AG04450 (cell line): ENCODE measurements around the gene GTPBP3. TPM values are rescaled to one million over a fixed set of nuclear protein-coding genes. Genes with fewer than 3 reads are reported as not detected.

ENCODE experiments used
- CTCF ChIA-PET: fragments of 300-600, 350-600 bp; formaldehyde crosslinking; extraction: SDS; loops from one replicate; lab custom pipeline; 2022; ENCODE audit warnings: antibody characterized with exemption, inconsistent platforms; lab: Charles Lee
- POLR2A ChIA-PET: fragments of 350-600 bp; formaldehyde crosslinking; extraction: SDS; loops from one replicate; lab custom pipeline; 2021; ENCODE audit warnings: antibody characterized with exemption, inconsistent platforms; lab: Yijun Ruan, JAX
- DNase-seq: peaks from one replicate; pipeline ENCODE4 v3.0.0-alpha.2; 2011; ENCODE audit warnings: low read depth, low spot score
- H3K27ac ChIP-seq: one replicate; pipeline ENCODE4 v1.5.1; 2012; ENCODE audit warnings: low read depth, low read length, control low read depth
- H3K27me3 ChIP-seq: one replicate; pipeline ENCODE4 v1.6.0; 2012; ENCODE audit warnings: low read length; ENCODE audit not compliant: control insufficient read depth, insufficient read depth
- H3K4me3 ChIP-seq: 2 replicates; pipeline ENCODE4 v1.5.1; 2011; ENCODE audit warnings: mild to moderate bottlenecking, low read depth, low read length, control low read depth
- H3K9me3 ChIP-seq: 2 replicates; pipeline ENCODE4 v1.5.1; 2012; ENCODE audit warnings: low read length; ENCODE audit not compliant: control insufficient read depth, insufficient read depth
- CTCF ChIP-seq: IDR thresholded peaks from 2 replicates; pipeline ENCODE4 v1.5.1; 2011; ENCODE audit warnings: low read depth, low read length, control low read depth, inconsistent platforms
- polyA plus RNA-seq: library from polyadenylated mRNA; depleted of rRNA; stranded (reverse); fragments of >200 nt; gene quantifications from 2 replicates; pipeline ENCODE4 v1.2.3, GENCODE V29; 2011

Gene GTPBP3
- polyA plus RNA-seq, 1 experiment = 4.7 TPM

DNA sequence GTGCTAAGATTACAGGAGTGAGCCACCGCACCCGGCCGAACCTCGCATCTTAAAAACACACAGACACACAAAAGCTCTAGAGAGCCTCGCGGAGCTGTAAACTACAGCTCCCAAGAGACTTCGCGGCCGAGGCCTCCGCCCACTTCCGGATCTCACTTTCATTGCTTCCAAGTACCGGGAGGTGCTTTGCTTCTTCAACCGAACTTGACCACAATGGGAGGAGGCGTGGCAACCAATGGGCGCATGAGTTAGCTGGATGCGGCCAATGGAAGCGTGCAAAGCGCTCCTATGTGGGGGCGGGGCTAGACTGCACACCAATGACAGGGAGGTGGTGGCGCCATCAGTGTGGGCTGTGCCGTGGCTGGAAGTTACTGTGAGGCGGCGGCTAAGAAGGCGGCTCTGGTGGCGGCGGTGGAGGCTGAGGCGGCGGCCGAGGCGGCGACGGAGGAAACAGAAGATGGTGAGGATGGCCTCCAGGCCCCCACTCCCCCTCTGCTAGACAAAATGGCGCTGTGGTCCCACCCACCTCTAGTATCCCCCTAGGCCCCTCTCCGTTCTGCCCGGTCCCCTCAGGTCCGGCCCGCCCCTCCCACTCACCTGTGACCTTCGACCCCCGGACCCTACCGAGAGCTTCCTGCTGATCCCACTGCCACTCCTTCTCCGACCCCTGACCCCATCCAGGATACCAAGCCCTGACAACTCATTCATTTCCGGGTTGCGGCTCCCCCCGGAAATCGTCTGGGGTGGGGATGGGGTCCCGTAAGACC, 28.0 kb upstream of the GTPBP3 start, which contains the start of gene DDA1:
TSS of gene DDA1 (plus strand) at position 366 of the 767 bp plus-strand sequence. CDS start at position 458, 92 bp downstream.
- CTCF ChIA-PET = interaction anchor here (0.6 to 1.3 kb wide), 2 partner anchors 36 to 538 kb away, joined by 3 to 14 read pairs; no protein-coding TSS in a partner anchor
- TF ChIP-seq CTCF = no peak
- DNase-seq = peak; percentile 99
- peak within 1 kb of the TSS; percentile 31 for H3K27ac ChIP-seq
- H3K27me3 ChIP-seq = no peaks in the 10 kb centered on the region
- peak within 1 kb of the TSS; percentile 88 for H3K4me3 ChIP-seq
- peaks cover 4% of the 10 kb centered on the region; the same call in 1 of the 2 replicates for H3K9me3 ChIP-seq
- POLR2A ChIA-PET = interaction anchor here (0.5 to 1.2 kb wide), 9 partner anchors 8 to 1553 kb away, joined by 3 to 13 read pairs (median 4); partner anchors contain the start of genes ANO8 and MVB12A

DNA sequence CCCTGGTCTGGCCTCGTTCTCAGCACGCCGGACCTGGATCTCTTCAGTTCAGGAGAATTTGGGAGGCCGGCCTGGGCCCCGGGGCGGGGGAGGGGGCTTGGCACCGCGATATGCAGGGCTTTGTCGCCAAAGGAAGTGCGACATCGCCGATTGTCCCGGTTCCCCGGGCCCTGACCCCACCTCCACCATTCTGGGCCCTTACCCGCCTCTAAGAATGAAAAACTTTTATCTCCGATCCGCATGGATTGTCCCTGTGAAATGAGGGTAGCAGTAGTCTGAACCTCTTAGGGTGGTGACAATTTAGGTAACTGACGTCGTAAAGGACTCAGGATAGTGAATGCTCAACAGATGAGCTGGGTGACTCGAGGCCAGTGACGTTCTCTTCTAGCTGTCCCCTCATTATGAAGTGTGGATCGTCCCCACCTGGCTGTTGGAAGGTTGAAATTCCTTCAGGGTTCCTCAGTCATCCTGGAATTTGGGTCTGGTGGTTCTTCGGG, 27.3 kb upstream of the GTPBP3 start:
- Histone ChIP-seq H3K4me3 (peak overlapping the region; percentile 88), H3K27ac (peak overlapping the region; percentile 31), H3K9me3 (peaks cover 4% of the 10 kb centered on the region; the same call in 1 of the 2 replicates), H3K27me3 (no peaks in the 10 kb centered on the region)
- ChIA-PET CTCF (no interaction called here), POLR2A (interaction anchor here (1.0 to 1.2 kb wide), 2 partner anchors 8 to 24 kb away, joined by 3 to 13 read pairs; partner anchors contain the start of gene ANO8)
- DNase-seq = no peak
- no peak for TF ChIP-seq CTCF

- TF ChIP-seq CTCF = no peak
- POLR2A ChIA-PET = interaction anchor here (0.6 to 1.0 kb wide), 2 partner anchors 20 to 22 kb away, joined by 3 to 4 read pairs; no protein-coding TSS in a partner anchor
- no peaks in the 10 kb centered on the region for H3K27me3 ChIP-seq
- no peak overlapping the region for H3K4me3 ChIP-seq
- CTCF ChIA-PET = interaction anchor here (0.6 kb wide), 1 partner anchor 17 kb away, joined by 3 read pairs; no protein-coding TSS in a partner anchor
- no peak for DNase-seq
- peak overlapping the region; percentile 39 for H3K27ac ChIP-seq
- H3K9me3 ChIP-seq = peaks cover 7% of the 10 kb centered on the region; the same call in 1 of the 2 replicates
These were observed 25.7 kb upstream of the GTPBP3 start for GRCh38 chr19:17311455-17312188.

- POLR2A ChIA-PET = interaction anchor here (1.0 kb wide), 1 partner anchor 21 kb away, joined by 3 read pairs; no protein-coding TSS in a partner anchor
- Histone ChIP-seq H3K27me3 (no peaks in the 10 kb centered on the region), H3K9me3 (peaks cover 7% of the 10 kb centered on the region; the same call in 1 of the 2 replicates), H3K4me3 (no peak overlapping the region), H3K27ac (peak overlapping the region; percentile 39)
- TF ChIP-seq CTCF = no peak
- CTCF ChIA-PET = no interaction called here
- DNase-seq = no peak
These were observed 24.9 kb upstream of the GTPBP3 start for GRCh38 chr19:17312189-17313113.
